GM18511 (cell line): ENCODE data around the gene USO1.

Experiments used
- ATAC-seq: cut with Tn5 transposase; IDR thresholded peaks from one replicate; pipeline ENCODE4 v1.9.1; 2021; ENCODE audit warnings: mild to moderate bottlenecking, moderate library complexity; ENCODE audit not compliant: unreplicated experiment

Gene USO1

DNA sequence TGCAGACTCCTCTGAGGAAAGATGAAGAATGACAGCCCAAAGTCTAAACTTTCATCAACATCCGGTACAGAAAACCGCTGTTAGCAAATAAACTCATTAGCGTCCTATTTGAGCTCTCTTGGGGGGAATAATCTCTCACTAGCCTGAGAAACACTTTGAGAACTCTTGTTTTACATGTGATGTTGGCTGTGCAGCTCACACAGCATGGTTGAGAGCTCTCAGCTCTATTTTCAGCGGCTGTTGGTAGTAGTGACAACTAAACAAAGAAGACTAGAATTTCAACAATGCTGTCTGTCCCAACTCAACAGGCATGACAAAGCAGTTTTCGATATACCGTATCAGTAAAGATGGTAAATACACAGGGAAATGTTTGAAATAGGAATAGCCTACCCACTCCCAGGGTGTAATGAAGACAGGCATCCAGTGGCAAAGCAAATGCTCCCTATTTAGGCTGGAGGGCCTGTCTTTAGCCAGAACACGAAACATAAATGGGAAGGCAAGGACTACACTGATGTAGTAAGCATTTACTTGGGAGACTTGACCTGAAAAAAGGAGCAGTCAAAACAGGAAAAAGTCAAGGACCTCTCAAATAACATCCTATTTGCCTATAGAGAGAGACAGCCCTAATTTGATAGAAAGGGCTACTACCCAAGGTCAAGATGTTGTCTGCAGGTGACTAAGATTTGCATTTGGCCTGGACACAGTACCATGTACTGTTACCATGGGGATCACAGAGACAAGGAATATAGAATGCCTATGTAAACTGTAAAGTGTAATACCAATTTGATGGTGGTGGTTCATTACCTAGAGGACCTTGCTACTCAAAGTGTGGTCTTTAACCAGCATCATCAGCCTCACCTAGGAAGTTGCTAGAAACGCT is 117.5 kb downstream of the USO1 start:
- ATAC-seq: no peak

DNA sequence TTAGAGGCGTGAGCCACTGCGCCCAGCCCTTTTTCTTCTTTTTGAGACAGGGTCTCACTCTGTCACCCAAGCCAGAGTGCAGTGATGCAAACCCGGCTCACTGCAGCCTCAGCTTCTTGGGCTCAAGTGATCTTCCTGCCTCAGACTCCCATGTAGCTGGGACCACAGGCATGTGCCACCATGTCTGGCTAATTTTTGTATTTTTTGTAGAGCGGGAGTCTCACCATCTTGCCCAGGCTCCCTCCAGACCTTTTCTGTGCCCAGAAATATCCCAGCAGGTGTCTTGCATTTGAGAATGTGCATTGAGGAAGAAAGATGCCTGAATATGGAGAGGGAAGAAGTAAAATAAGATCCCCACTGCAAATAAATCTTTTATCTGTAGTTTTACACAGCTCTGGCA is 119.2 kb downstream of the USO1 start:
- no peak for ATAC-seq

DNA sequence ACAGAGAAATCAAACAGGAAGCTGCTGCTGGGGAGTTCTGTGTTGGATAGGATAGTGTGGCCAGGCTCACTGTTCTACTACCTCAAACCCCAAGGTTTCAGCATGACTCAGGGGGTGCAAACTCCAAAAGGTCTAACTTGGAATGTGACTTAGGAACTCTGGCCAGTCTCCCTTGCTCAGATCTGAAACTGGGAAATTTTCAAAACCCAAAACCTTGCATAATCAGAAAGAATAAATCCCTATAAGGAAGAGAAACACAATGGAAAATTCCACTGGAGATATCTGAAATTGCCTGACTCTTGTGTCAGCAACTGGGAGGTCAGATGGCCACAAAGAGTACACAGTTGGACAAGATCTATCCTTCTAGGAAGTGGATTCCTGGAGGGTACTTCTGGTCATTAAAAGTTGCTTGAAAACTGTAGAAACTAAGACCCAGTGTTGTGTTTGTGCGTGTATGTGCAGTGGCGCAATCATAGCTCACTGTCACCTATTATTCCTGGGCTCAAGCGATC is 119.8 kb downstream of the USO1 start:
- ATAC-seq: no peak

- no peak for ATAC-seq
These were observed 121.6 kb downstream of the USO1 start for GRCh38 chr4:75845992-75846391.

DNA sequence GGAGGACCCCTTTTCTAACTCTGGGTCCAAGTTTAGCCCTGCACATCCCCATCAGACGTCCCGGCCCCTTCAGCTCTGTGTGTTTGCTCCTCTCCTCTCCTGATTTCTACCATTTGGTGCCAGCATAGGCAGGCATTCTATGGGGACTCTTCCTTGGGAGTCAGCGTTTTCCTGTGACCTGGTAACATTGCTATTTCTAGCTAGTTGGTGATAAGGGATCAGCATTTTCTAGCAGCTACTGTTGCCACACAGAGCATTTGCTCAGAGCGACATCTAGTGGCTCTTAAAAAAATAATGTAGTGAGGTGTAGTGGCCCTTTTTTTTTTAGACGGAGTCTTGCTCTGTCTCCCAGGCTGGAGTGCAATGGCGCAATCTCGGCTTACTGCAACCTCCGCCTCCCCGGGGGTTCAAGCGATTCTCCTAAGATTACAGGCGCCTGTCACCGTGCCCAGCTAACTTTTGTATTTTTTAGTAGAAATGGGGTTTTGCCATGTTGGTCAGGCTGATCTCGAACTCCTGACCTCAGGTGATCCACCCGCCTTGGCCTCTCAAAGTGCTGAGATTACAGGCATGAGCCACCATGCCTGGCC is 123.9 kb downstream of the USO1 start:
- ATAC-seq: peak; percentile 86

DNA sequence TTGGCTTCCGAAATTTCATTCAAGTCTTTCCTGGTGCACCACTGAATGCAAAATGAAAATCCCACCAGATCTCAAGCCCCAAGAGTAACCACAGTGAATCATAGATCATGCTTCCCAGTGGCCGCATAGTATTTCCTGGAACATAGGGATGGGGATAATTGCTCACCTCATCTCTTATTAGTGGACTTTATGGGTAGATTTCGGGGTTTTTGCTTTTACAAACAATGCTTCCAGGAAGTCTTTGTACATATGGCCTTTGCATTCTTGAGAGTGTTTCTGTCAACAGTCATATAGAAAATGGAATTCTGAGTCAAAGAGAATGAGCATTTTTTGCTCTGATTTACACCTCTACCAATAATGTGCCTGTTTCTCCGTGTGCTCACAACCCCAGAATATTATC is 124.5 kb downstream of the USO1 start:
- ATAC-seq: no peak

DNA sequence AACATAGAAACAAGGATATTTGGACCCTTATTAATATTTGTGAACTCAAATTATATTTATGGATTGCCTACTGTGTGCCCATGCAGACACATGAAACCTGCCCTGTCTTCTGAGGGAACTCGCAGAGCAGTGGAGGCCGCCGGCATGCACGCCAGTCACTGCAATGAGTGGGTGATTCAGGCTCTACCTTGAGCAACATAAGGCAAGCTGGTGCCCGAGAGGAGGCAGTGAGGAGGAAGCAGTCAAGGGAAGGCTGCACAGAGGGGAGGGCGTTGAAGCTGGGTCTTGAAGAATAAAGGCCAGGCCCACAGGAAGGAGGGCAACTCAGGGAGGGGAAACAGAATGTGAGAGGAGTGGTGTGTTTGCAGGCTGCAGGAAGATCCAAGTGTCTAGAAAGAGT is 125.1 kb downstream of the USO1 start:
- no peak for ATAC-seq

DNA sequence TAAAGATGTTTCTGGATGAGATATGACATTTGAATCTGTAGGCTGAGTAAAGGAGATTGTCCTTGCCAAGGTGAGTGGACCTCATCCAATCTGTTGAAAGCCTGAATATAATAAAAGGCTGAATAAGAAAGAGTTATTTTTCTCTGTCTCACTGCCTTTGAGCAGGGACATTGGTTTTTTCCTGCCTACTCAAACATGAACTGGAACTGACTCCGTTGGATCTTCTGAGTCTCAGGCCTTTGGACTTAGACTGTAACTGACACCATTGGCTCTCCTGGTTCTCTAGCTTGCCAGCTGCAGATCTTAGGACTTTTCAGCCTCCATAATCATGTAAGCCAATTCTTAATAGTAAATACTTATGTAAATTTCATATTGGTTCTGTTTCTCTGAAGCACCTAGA is 134.3 kb downstream of the USO1 start:
- ATAC-seq: no peak

- no peak for ATAC-seq
These were observed 136.2 kb downstream of the USO1 start for GRCh38 chr4:75860606-75861005.
